Activated naive CD4-positive, alpha-beta T cell treated with anti-CD3 and anti-CD28 coated beads for 36 hours (primary cell): ENCODE data around the gene MCEE. TPM values are rescaled to one million over a fixed set of nuclear protein-coding genes. Genes with fewer than 3 reads are reported as not detected.

Experiments used
- CTCF ChIA-PET: fragments of 350-600 bp; sonication (Branson Sonifier 250); formaldehyde crosslinking; loops from one replicate; lab custom pipeline; 2021; ENCODE audit warnings: antibody characterized with exemption; lab: Charles Lee
- DNase-seq: peaks from one replicate; pipeline ENCODE4 v3.0.0-alpha.2; 2020
- H3K27ac Mint-ChIP-seq: one replicate; pipeline ENCODE4 v1.8.0; 2021; ENCODE audit warnings: mild to moderate bottlenecking, mixed read lengths
- H3K27me3 Mint-ChIP-seq: one replicate; pipeline ENCODE4 v1.8.0; 2021; ENCODE audit warnings: low read depth, mixed read lengths
- H3K36me3 Mint-ChIP-seq: one replicate; pipeline ENCODE4 v1.8.0; 2021; ENCODE audit warnings: low read depth, mixed read lengths
- H3K4me1 Mint-ChIP-seq: one replicate; pipeline ENCODE4 v1.8.0; 2021; ENCODE audit warnings: low read depth, mixed read lengths
- H3K4me3 Mint-ChIP-seq: one replicate; pipeline ENCODE4 v1.8.0; 2021; ENCODE audit warnings: mild to moderate bottlenecking, moderate library complexity, mixed read lengths
- H3K9me3 Mint-ChIP-seq: one replicate; pipeline ENCODE4 v1.8.0; 2021; ENCODE audit warnings: mixed read lengths
- intact Hi-C: fragments of 100-400 bp; cut with micrococcal nuclease; formaldehyde crosslinking; loops from one replicate; pipeline ENCODE4 v1.15.1; 2023
- total RNA-seq, 2 experiments: library from RNA; stranded (reverse); gene quantifications; one replicate each; pipeline ENCODE4 v1.2.3, GENCODE V29; 2021

The MCEE gene
- total RNA-seq, 2 experiments from 2014 or later: 14.0 to 15.8 TPM

DNA sequence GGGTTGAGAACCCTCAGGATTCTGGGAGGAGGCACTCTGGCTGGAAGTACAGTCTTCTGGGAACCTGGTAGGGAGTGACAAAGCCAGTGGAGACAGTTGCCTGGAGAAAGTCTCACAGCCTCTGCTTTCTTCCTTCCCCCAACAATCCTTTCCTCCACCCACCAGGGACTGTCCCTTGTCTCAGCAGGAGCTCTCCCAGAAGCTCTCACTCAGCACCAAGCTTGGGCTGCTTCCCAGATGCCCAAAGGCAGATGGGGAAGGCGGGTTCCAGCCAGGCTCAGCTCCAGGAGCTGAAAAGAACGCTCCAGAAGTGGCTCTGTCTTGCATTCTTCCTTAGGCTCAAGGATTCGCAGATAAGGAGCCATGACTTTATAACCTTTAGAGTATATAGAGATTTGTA is 69.2 kb downstream of the MCEE start:
- CTCF ChIA-PET: interaction anchor here (0.5 to 1.5 kb wide), 3 partner anchors 11 to 517 kb away, joined by 3 to 4 read pairs (median 3); no protein-coding TSS in a partner anchor
- no peak for DNase-seq
- Mint-ChIP-seq H3K9me3 (no peaks in the 10 kb centered on the region), H3K27me3 (peaks cover 4% of the 10 kb centered on the region), H3K4me3 (no peak overlapping the region), H3K4me1 (no peaks in the 10 kb centered on the region), H3K27ac (no peak overlapping the region), H3K36me3 (no peaks in the 10 kb centered on the region)
- intact Hi-C loops: no loop called here

DNA sequence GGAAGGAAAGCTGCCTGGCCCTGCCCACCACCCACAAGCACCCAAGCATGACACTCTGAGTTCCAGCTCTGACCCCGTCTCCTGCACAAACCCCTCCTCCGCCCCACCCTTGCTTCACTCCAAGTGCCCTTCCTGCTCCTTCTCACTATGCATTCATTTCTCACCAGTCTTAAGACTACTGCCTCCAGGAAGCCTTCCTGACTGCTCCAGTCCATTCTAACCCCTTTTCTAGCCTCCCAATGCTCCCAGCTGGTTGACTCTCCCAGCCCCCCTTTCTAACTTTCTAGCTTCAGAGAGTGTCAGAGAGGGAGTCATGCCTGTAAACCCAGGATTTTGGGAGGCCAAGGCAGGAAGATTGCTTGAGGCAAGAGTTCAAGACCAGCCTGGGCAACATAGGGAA is 69.8 kb downstream of the MCEE start:
- Mint-ChIP-seq H3K9me3 (no peaks in the 10 kb centered on the region), H3K36me3 (no peaks in the 10 kb centered on the region), H3K4me1 (no peaks in the 10 kb centered on the region), H3K27ac (no peak overlapping the region), H3K4me3 (no peak overlapping the region), H3K27me3 (peaks cover 4% of the 10 kb centered on the region)
- CTCF ChIA-PET: interaction anchor here (0.7 to 1.5 kb wide), 4 partner anchors 11 to 96 kb away, joined by 3 to 4 read pairs (median 3); no protein-coding TSS in a partner anchor
- no peak for DNase-seq
- intact Hi-C loops: no loop called here

Other genes starting within 250 kb of the MCEE start
- not detected for gene VAX2, start 229.7 kb downstream of the MCEE start, total RNA-seq
- not detected for gene ATP6V1B1, start 194.3 kb downstream of the MCEE start, total RNA-seq
- gene ANKRD53, start 151.6 kb downstream of the MCEE start, total RNA-seq: under 1 TPM in 1 of 2 experiments, not detected in 1; 0.24 TPM
- gene TEX261, start 135.4 kb downstream of the MCEE start, total RNA-seq: 10 to 100 TPM; 17.8 to 18.7 TPM
- gene NAGK, start 61.6 kb downstream of the MCEE start, total RNA-seq: 10 to 100 TPM; 33.2 to 38.3 TPM
- 10 to 100 TPM; 27.0 to 32.3 TPM for gene MPHOSPH10, start 405 bp upstream of the MCEE start, total RNA-seq
- 1 to 10 TPM; 3.0 to 3.2 TPM for gene PAIP2B, start 96.9 kb upstream of the MCEE start, total RNA-seq
- gene ZNF638, start 201.6 kb upstream of the MCEE start, total RNA-seq: 10 to 100 TPM; 79.8 to 84.0 TPM